ENCODE measurements around the gene PAPSS1.

DNA sequence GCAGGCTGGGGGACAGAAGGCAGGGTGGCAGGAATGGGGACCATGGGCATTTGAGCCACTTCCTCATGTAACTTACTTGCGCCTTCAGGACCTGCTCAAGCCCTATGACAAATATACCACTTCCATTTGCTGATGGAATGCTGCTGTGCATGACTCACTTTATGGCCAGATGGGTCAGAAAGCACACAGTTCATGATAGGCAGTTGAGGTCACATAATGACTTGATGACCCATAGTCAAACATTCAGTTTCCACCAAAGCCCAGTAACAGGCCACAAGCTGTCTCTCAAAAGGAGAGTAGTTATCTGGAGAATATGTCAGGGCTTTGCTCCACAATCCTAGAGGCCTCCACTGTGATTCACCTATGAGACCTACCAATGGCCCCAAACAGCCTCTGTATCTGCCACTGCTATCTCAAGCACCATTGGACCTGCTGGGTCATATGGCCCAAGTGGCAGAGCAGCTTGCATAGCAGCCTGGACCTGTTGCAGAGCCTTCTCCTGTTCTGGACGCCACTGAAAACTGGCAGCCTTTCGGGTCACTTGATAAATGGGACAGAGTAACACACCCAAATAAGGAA lies 5.3 kb upstream of the PAPSS1 start:
- TF ChIP-seq GATA2 (CRISPR knock-in tag; IDR thresholded peaks at IDR 0.05) (no peak), POLR2AphosphoS5 (IDR thresholded peaks at IDR 0.05; ENCODE audit: low read depth, low read length) (no peak)
- TF ChIP-seq, protein P1, sequence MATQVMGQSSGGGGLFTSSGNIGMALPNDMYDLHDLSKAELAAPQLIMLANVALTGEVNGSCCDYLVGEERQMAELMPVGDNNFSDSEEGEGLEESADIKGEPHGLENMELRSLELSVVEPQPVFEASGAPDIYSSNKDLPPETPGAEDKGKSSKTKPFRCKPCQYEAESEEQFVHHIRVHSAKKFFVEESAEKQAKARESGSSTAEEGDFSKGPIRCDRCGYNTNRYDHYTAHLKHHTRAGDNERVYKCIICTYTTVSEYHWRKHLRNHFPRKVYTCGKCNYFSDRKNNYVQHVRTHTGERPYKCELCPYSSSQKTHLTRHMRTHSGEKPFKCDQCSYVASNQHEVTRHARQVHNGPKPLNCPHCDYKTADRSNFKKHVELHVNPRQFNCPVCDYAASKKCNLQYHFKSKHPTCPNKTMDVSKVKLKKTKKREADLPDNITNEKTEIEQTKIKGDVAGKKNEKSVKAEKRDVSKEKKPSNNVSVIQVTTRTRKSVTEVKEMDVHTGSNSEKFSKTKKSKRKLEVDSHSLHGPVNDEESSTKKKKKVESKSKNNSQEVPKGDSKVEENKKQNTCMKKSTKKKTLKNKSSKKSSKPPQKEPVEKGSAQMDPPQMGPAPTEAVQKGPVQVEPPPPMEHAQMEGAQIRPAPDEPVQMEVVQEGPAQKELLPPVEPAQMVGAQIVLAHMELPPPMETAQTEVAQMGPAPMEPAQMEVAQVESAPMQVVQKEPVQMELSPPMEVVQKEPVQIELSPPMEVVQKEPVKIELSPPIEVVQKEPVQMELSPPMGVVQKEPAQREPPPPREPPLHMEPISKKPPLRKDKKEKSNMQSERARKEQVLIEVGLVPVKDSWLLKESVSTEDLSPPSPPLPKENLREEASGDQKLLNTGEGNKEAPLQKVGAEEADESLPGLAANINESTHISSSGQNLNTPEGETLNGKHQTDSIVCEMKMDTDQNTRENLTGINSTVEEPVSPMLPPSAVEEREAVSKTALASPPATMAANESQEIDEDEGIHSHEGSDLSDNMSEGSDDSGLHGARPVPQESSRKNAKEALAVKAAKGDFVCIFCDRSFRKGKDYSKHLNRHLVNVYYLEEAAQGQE (IDR thresholded peaks at IDR 0.05; ENCODE audit: low read depth, low read length) = no peak
- TF ChIP-seq, protein P2, sequence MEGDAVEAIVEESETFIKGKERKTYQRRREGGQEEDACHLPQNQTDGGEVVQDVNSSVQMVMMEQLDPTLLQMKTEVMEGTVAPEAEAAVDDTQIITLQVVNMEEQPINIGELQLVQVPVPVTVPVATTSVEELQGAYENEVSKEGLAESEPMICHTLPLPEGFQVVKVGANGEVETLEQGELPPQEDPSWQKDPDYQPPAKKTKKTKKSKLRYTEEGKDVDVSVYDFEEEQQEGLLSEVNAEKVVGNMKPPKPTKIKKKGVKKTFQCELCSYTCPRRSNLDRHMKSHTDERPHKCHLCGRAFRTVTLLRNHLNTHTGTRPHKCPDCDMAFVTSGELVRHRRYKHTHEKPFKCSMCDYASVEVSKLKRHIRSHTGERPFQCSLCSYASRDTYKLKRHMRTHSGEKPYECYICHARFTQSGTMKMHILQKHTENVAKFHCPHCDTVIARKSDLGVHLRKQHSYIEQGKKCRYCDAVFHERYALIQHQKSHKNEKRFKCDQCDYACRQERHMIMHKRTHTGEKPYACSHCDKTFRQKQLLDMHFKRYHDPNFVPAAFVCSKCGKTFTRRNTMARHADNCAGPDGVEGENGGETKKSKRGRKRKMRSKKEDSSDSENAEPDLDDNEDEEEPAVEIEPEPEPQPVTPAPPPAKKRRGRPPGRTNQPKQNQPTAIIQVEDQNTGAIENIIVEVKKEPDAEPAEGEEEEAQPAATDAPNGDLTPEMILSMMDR (IDR thresholded peaks at IDR 0.05) = no peak

Data from SK-N-SH (cell line).